ENCODE results near the gene PWWP2B.
"Not testable (repeated sequence)": the region's sequence is repeated elsewhere in the genome, so short reads cannot be mapped to it uniquely, and the experiment has no call there.

The PWWP2B gene

DNA sequence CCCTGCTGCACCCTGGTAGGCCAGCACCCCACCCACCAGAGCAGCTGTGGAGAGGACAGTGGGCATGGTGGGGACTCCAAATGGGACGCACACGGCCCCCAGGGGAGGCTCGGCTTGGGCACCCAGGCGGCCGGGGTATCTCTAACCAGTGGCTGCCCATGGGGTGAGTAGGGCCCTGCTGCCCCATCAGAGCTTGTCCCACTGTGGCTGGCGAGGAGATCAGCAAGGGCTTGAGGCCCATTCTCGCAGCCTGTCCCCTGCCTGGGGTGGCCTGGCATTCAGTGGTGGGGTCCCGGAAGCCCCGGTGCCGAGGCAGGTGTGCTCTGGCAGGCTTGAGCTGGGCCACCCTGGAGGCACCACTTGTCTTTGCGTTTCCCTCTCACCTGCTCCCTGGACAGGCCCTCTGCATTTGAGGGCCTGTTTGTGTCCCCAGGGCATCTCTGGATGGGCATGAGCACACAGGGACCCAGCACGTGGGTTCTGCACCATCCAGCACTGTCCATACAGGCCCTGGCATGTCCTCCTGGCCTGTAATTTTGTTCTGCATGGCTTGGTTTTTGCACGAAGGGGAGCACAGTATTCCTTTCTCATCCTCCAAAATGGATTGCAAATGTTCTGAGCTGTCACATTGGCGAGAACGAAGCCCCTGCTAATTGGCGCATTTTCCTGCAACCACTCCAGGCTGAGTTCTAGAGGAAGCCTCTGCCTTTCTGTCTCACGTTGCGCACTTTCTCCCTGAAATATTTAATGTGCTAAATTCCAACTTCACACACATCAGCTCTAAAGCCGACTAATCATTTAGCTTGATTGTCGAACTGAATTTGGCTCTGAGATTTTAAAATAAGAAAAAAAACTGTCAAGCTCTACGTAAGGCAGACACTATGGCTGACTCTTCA, 27.2 kb downstream of the PWWP2B start:
- H3K27ac ChIP-seq = peak overlapping the region in 3 of 21 experiments; percentile 26 to 58 (median 27)

GRCh38 chr10:132425029-132425756, 28.2 kb downstream of the PWWP2B start:
- Histone ChIP-seq H3K27ac (no peak overlapping the region), H3K4me3 (no peak overlapping the region)

More for the DNA sequence above, 27.2 kb downstream of the PWWP2B start:
- H3K4me3 ChIP-seq = no peak overlapping the region

GRCh38 chr10:132425757-132426155, 28.8 kb downstream of the PWWP2B start:
- no peak overlapping the region for H3K27ac ChIP-seq
- H3K4me3 ChIP-seq = no peak overlapping the region

GRCh38 chr10:132427006-132427771, 30.2 kb downstream of the PWWP2B start:
- H3K27ac ChIP-seq = no peak overlapping the region

DNA sequence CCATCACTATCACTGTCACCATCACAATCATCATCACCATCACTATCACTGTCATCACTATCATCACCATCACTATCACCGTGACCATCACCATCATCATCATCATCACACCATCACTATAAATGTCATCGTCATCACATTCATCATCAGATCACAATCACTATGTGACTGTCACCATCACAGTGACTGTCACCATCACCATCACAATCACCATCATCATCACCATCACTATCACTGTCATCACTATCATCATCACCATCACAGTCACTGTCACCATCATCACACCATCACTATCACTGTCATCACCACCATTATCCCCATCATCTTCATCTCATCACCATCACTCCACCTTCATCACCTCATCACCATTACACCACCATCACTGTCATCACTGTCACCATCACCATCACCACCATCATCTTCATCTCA, 31.0 kb downstream of the PWWP2B start:
- H3K4me3 ChIP-seq = no peak overlapping the region
- no peak overlapping the region for H3K27ac ChIP-seq

More at GRCh38 chr10:132427006-132427771, 30.2 kb downstream of the PWWP2B start:
- no peak overlapping the region for H3K4me3 ChIP-seq

DNA sequence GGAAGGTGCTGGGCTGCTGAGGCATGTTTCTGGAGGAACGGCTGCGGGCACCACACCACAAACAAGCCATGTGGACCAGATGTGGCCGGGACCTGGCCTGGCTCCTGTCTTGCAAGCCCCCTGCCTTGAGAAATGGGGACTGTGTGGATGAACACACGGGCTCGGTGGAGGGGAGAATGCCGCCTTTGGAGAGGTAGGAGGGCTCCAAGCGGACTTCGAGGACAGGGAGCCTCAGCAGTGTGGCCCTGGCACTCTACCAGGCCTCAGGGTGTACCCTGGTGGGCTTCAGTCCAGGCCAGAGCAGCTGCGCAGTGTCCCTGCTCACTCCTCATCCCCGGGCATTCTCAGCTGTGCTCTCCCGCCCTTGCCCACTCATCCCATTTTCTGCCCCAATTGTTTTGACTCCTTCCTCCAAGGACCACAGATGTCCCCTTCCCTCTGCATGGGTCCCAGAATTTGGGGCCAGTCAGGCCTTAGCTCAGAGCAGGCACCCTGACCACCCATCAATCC, 31.5 kb downstream of the PWWP2B start:
- Histone ChIP-seq H3K4me3 (no peak overlapping the region), H3K27ac (no peak overlapping the region)

- H3K27ac ChIP-seq = no peak overlapping the region
- H3K4me3 ChIP-seq = no peak overlapping the region
Measured at GRCh38 chr10:132429281-132430230, 32.6 kb downstream of the PWWP2B start.

DNA sequence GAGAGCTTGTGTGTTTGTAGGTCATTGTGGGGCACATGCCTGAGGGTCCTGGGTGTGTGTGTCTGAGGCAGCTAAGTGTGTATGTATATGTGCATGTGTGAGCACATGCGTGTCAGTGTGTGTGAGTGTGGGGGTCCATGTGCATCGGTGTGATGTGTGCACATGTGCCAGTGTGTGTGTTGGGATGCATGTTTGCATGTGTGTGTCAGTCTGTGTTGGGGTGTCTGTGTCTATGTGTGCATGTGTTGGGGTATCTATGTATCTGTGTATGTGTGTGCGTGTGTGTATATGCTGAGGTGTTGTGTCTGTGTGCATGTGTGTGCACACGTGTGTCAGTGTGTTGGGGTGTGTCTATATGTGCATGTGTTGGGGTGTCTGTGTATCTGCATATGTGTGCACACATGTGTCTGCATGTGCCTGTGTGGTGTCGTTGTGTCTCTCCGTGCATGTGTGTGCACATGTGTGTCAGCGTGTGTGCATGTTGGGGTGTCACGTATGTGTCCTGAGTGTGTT, 33.3 kb downstream of the PWWP2B start:
- H3K4me3 ChIP-seq = no peak overlapping the region
- H3K27ac ChIP-seq = no peak overlapping the region

DNA sequence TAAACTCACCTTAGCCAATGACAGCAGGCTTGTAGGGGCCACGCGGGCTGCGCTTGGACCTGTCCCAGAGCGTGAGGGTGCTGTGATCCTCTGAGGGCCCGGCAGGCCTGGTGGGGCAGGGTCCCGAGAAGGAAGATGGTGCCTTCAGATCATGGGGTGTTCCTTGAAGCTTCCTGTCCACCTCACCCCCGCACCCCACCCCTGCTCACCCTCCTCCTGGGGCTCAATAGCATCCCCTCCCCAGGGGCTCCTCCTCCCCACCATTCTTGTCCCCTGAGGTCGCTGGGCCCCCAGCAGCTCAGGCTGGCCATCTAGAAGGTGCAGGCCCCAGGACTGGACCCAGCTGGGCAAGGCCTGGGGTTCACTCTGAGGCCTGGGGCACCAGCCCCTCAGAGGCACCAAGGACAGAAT, 33.9 kb downstream of the PWWP2B start:
- no peak overlapping the region for H3K4me3 ChIP-seq
- H3K27ac ChIP-seq = no peak overlapping the region

DNA sequence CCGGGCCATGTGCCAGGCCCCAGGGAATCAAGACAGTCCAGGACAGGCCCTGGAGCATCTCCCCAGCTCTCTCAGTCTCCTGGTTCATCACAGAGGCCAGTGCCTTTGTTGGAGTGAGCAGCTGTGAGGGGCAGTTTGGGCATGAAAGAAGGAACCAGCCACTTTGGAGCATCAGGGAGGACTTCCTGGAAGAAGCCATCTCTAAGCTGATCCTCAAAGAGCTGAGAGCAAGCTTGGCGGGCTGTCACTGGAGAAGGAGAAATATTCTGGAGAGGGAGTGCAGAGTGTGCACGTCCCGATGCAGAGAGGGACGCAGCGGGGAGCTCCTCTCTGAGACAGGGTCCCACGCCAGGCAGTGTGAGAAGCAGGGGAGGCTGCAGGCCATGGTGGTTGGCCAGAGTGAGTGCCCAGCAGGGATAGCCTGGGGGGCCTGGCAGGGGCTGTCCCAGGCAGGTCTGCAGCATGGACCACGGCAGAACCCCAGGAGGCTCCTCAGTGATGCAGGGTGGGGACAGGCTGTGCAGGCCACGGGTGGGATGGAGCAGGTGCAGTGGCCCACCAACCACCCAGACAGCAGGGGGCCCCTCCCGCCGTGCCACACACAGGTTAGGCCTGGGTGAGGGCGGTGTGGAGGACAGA, 34.7 kb downstream of the PWWP2B start:
- H3K27ac ChIP-seq = no peak overlapping the region

GRCh38 chr10:132432176-132432540, 35.2 kb downstream of the PWWP2B start:
- Histone ChIP-seq H3K4me3 (no peak overlapping the region), H3K27ac (no peak overlapping the region)

More for the DNA sequence above, 34.7 kb downstream of the PWWP2B start:
- H3K4me3 ChIP-seq = no peak overlapping the region

- no peak overlapping the region for H3K27ac ChIP-seq
- H3K4me3 ChIP-seq = no peak overlapping the region
Measured at GRCh38 chr10:132433671-132434340, 36.8 kb downstream of the PWWP2B start.

DNA sequence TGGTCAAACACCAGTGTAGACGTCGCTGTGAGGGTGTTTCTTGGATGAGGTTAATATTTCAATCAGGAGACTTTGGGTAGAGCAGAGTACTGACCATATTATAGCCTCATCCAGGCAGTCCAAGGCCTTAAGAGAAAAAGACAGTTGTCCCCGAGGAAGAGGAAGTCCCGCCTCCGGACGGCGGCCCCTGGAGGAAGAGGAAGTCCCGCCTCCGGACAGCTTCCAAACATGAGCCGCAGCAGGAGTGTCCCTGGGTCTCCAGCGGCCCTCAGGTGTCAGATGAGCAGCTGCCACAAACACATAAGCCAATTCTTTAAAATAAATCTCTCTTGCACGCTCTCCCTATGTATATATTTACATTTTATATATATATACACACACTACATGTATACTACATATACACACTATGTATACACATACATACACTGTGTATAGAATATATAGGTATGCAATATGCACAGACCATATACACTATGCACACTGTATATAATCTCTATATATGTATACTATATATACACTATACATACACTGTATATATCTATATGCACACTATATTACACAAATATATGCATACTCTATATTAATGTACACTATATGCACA, 37.5 kb downstream of the PWWP2B start:
- Histone ChIP-seq H3K4me3 (no peak overlapping the region), H3K27ac (no peak overlapping the region)

- H3K27ac ChIP-seq, H3K4me3 ChIP-seq: not testable (repeated sequence)
Measured at GRCh38 chr10:132435320-132435719, 38.3 kb downstream of the PWWP2B start.

DNA sequence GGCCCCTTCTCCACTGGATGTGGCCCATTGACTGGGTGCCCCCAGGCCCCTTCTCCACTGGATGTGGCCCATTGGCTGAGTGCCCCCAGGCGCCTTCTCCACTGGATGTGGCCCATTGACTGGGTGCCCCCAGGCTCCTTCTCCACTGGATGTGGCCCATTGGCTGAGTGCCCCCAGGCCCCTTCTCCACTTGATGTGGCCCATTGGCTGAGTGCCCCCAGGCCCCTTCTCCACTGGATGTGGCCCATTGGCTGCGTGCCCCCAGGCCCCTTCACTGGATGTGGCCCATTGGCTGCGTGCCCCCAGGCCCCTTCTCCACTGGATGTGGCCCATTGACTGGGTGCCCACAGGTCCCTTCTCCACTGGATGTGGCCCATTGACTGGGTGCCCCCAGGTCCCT, 39.1 kb downstream of the PWWP2B start:
- H3K4me3 ChIP-seq, H3K27ac ChIP-seq: not testable (repeated sequence)

GRCh38 chr10:132436861-132437410, 39.9 kb downstream of the PWWP2B start:
- no peak overlapping the region for H3K4me3 ChIP-seq
- H3K27ac ChIP-seq = no peak overlapping the region

GRCh38 chr10:132437541-132437950, 40.5 kb downstream of the PWWP2B start:
- H3K4me3 ChIP-seq = no peak overlapping the region

More at GRCh38 chr10:132437541-132437950, 40.5 kb downstream of the PWWP2B start:
- no peak overlapping the region for H3K27ac ChIP-seq
